GM12891 (cell line): ENCODE data around the gene NFATC2.

Experiments used
- PAX5 ChIP-seq: IDR thresholded peaks from 2 replicates; pipeline ENCODE4 v1.6.1; 2011; ENCODE audit warnings: low read length, moderate library complexity, mild to moderate bottlenecking; ENCODE audit not compliant: insufficient read depth, severe bottlenecking
- POLR2A ChIP-seq: IDR thresholded peaks from 2 replicates; pipeline ENCODE4 v1.6.1; 2011; ENCODE audit warnings: low read depth, low read length, control low read depth
- POLR2AphosphoS5 ChIP-seq: IDR thresholded peaks from 2 replicates; pipeline ENCODE4 v1.6.1; 2011; ENCODE audit warnings: low read depth, low read length, control low read depth
- SPI1 ChIP-seq: IDR thresholded peaks from 2 replicates; pipeline ENCODE4 v1.6.1; 2011; ENCODE audit warnings: low read depth, low read length, control low read depth
- TAF1 ChIP-seq: IDR thresholded peaks from 2 replicates; pipeline ENCODE4 v1.6.1; 2011; ENCODE audit warnings: low read depth, low read length, control low read depth

- TF ChIP-seq POLR2A, result no peak
- TF ChIP-seq POLR2AphosphoS5, result no peak
- TF ChIP-seq TAF1, result no peak
- TF ChIP-seq PAX5, result no peak
- no peak for TF ChIP-seq SPI1
Observed at GRCh38 chr20:51487076-51487475, 55.4 kb downstream of the NFATC2 start.
